CD4-positive, alpha-beta memory T cell (primary cell): ENCODE measurements around the gene SUGCT. TPM values are rescaled to one million over a fixed set of nuclear protein-coding genes. Genes with fewer than 3 reads are reported as not detected.

Experiments
- CTCF ChIA-PET: fragments of 350-600 bp; sonication (Branson Sonifier 250); formaldehyde crosslinking; loops from one replicate; lab custom pipeline; 2021; ENCODE audit warnings: inconsistent platforms; ENCODE audit not compliant: partially characterized antibody; lab: Charles Lee
- POLR2A ChIA-PET: fragments of 350-600 bp; sonication (Branson Sonifier 250); formaldehyde crosslinking; loops from one replicate; lab custom pipeline; 2021; ENCODE audit not compliant: partially characterized antibody; lab: Charles Lee
- DNase-seq, 5 donors: peaks; one replicate each; pipeline versions ENCODE4 v3.0.0 to v3.0.0-alpha.2; 2020 to 2022; ENCODE audit warnings: mixed read lengths in 1 of 5
- H3K27ac ChIP-seq: one replicate; pipeline ENCODE4 v1.7.0; 2013; ENCODE audit warnings: low read depth, low read length
- H3K27me3 ChIP-seq: 2 replicates; pipeline ENCODE4 v1.7.0; 2013; ENCODE audit warnings: mild to moderate bottlenecking, low read length, moderate library complexity; ENCODE audit not compliant: insufficient read depth
- H3K36me3 ChIP-seq: 2 replicates; pipeline ENCODE4 v1.7.0; 2013; ENCODE audit warnings: mild to moderate bottlenecking, low read length, moderate library complexity; ENCODE audit not compliant: insufficient read depth
- H3K4me1 ChIP-seq: 2 replicates; pipeline ENCODE4 v1.7.0; 2013; ENCODE audit warnings: mild to moderate bottlenecking, low read length, moderate library complexity; ENCODE audit not compliant: insufficient read depth
- H3K4me3 ChIP-seq, 2 donors: one replicate each; pipeline ENCODE4 v1.7.0; 2013; ENCODE audit warnings: low read length in 2 of 2, mild to moderate bottlenecking in 1 of 2
- H3K9me3 ChIP-seq, 2 donors: one replicate each; pipeline ENCODE4 v1.7.0; 2013; ENCODE audit warnings: low read length in 2 of 2, control low read depth in 1 of 2; ENCODE audit not compliant: control insufficient read depth in 1 of 2
- H3K27ac Mint-ChIP-seq, 7 donors: one replicate each; pipeline ENCODE4 v1.8.0; 2020 to 2021; ENCODE audit warnings: mixed read lengths in 7 of 7, mild to moderate bottlenecking in 6 of 7, inconsistent platforms in 3 of 7, moderate library complexity in 3 of 7
- H3K27me3 Mint-ChIP-seq, 2 donors: one replicate each; pipeline ENCODE4 v1.8.0; 2020 to 2021; ENCODE audit warnings: mixed read lengths in 2 of 2
- H3K36me3 Mint-ChIP-seq, 2 donors: one replicate each; pipeline ENCODE4 v1.8.0; 2020 to 2021; ENCODE audit warnings: mixed read lengths in 2 of 2, inconsistent platforms in 1 of 2, mild to moderate bottlenecking in 1 of 2
- H3K4me1 Mint-ChIP-seq, 4 donors: one replicate each; pipeline ENCODE4 v1.8.0; 2020 to 2021; ENCODE audit warnings: mixed read lengths in 4 of 4, mild to moderate bottlenecking in 1 of 4
- H3K4me3 Mint-ChIP-seq, 8 donors: one replicate each; pipeline ENCODE4 v1.8.0; 2020 to 2021; ENCODE audit warnings: mixed read lengths in 8 of 8, mild to moderate bottlenecking in 7 of 8, moderate library complexity in 6 of 8, inconsistent platforms in 3 of 8
- H3K9me3 Mint-ChIP-seq, 8 donors: one replicate each; pipeline ENCODE4 v1.8.0; 2020 to 2021; ENCODE audit warnings: mixed read lengths in 8 of 8, mild to moderate bottlenecking in 5 of 8, inconsistent platforms in 3 of 8, moderate library complexity in 1 of 8
- intact Hi-C: fragments of 100-400 bp; cut with micrococcal nuclease; formaldehyde crosslinking; loops from one replicate; pipeline ENCODE4 v1.15.1; 2023
- polyA plus RNA-seq, 2 donors: library from polyadenylated mRNA; unstranded; fragments of 300-500 nt; fragmentation: Illumina TruSeq; gene quantifications; one replicate each; pipeline ENCODE4 v1.2.3, GENCODE V29; 2021
- total RNA-seq, 2 experiments: library from RNA; stranded (reverse); gene quantifications; one replicate each; pipeline ENCODE4 v1.2.3, GENCODE V29; 2021

SUGCT gene
- total and polyA plus RNA-seq, 4 experiments from 2014 or later: 0.41 to 4.4 (median 1.2) TPM

DNA sequence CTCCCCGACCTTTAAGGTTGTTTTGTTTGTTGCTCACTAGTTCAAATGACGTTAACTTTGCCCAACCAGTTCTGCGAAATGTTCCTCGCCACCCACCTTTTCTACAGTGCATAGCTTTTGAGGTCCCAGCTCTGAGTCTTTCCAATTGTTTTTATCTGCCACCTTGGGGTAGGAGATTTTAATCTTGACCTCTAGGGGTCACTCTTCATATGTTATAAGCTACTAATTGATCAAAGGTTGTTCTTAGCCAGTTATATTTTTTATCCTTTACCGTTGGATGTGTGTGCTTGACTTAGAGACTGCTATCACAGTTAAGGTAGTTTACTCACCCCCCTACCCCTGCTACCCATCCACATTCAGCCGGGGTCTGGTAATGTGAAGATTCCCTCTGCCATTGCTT is 372.4 kb downstream of the SUGCT start:
- POLR2A ChIA-PET: no interaction called here

DNA sequence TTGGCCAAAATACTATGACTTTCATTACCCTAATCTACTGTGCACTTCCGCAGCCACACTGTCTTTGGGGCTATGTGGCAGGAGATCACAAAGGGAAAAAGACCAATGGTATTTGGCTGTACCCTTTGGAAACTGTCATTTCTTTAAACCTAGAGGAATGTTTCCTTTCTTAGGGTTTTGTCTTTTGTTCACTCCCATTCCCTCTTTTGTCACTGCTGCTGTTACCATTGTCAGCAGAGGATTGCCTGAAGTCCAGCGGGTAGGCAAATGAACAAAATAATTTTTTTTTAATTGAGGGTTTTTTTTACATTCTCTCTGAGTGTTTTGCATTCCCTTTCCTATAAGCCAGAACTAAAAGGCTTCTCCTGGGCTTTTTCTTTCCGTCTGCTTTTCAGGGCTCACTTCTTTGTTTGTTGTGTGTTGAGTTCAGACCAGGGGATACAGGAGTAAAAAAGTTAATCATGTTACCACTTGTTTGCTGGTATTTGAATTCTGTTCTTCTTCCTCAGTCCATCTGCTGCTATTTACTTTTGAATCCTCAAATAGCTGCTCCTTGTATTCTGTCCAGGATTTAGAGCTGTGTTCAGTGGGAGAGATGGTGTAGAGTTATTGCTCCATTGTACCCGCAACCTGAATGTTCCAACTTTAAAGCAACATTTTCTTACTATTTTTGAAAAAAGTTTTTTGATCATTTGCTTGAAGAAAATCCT is 374.6 kb downstream of the SUGCT start:
- no peaks in the 10 kb centered on the region for H3K36me3 ChIP-seq
- H3K9me3 ChIP-seq: no peaks in the 10 kb centered on the region
- peaks cover 0 to 37% (median 17%) of the 10 kb centered on the region in 8 donors for H3K9me3 Mint-ChIP-seq
- H3K27me3 Mint-ChIP-seq: no peaks in the 10 kb centered on the region
- H3K4me3 Mint-ChIP-seq: no peak overlapping the region
- H3K27me3 ChIP-seq: no peaks in the 10 kb centered on the region
- H3K36me3 Mint-ChIP-seq: peaks cover 0 to 2% of the 10 kb centered on the region in 2 donors
- H3K27ac Mint-ChIP-seq: no peak overlapping the region
- CTCF ChIA-PET: no interaction called here
- intact Hi-C loops: no loop called here
- no peak for DNase-seq
- POLR2A ChIA-PET: no interaction called here
- no peaks in the 10 kb centered on the region for H3K4me1 Mint-ChIP-seq
- no peaks in the 10 kb centered on the region for H3K4me1 ChIP-seq
- H3K27ac ChIP-seq: no peak overlapping the region
- no peak overlapping the region for H3K4me3 ChIP-seq

More for the DNA sequence above, 372.4 kb downstream of the SUGCT start:
- Histone ChIP-seq H3K4me1 (no peaks in the 10 kb centered on the region), H3K27ac (no peak overlapping the region), H3K4me3 (no peak overlapping the region), H3K27me3 (no peaks in the 10 kb centered on the region), H3K9me3 (no peaks in the 10 kb centered on the region), H3K36me3 (no peaks in the 10 kb centered on the region)
- CTCF ChIA-PET: no interaction called here
- no peak for DNase-seq
- no peaks in the 10 kb centered on the region for H3K4me1 Mint-ChIP-seq
- no peaks in the 10 kb centered on the region for H3K27me3 Mint-ChIP-seq
- peaks cover 0 to 2% of the 10 kb centered on the region in 2 donors for H3K36me3 Mint-ChIP-seq
- no peak overlapping the region for H3K27ac Mint-ChIP-seq
- no peak overlapping the region for H3K4me3 Mint-ChIP-seq
- peaks cover 0 to 31% (median 14%) of the 10 kb centered on the region in 8 donors for H3K9me3 Mint-ChIP-seq
- intact Hi-C loops: no loop called here

DNA sequence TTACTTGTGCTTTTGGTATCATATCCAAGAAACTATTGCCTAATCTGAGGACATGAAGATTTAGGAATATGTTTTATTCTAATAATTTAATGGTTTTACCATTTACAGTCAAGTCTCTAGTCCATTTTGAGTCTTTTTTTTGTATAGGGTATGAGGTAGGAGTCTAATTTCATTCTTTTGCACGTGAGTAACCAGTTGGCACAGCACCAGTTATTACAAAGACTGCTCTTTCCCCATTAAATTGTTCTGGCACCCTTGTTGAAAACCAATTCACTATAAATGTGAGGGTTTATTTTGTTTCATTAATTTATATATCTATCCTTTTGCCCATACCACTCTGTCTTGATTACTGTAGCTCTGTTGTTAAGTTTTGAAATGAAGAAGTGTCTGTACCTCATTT is 381.6 kb downstream of the SUGCT start:
- H3K27me3 ChIP-seq: no peaks in the 10 kb centered on the region
- no peak overlapping the region for H3K27ac Mint-ChIP-seq
- DNase-seq: no peak
- no peaks in the 10 kb centered on the region for H3K9me3 ChIP-seq
- intact Hi-C loops: no loop called here
- H3K4me1 Mint-ChIP-seq: no peaks in the 10 kb centered on the region
- no peaks in the 10 kb centered on the region for H3K36me3 Mint-ChIP-seq
- no peak overlapping the region for H3K4me3 Mint-ChIP-seq
- H3K27me3 Mint-ChIP-seq: no peaks in the 10 kb centered on the region
- H3K36me3 ChIP-seq: no peaks in the 10 kb centered on the region
- H3K4me1 ChIP-seq: no peaks in the 10 kb centered on the region
- H3K4me3 ChIP-seq: no peak overlapping the region
- H3K9me3 Mint-ChIP-seq: peaks cover 0 to 22% (median 6%) of the 10 kb centered on the region in 8 donors
- ChIA-PET POLR2A (no interaction called here), CTCF (no interaction called here)
- H3K27ac ChIP-seq: no peak overlapping the region

DNA sequence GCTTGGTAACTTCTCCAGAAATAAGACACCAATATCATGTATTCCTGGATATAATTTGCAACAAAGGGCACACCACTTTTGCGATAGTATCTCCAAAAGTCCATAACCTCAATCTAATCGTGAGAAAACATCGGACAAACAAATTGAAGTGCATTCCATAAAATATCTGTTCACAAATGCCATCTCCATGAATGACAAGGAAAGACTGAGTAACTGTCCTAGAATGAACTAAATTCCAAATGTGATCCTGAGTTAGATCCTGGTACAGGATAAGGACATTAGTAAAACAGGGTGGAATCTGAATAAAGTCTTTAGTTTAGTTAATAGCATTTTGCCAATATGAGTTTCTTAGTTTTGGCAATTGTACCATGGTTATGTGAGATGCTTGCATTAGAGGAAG is 384.2 kb downstream of the SUGCT start:
- Histone ChIP-seq H3K9me3 (no peaks in the 10 kb centered on the region), H3K4me1 (no peaks in the 10 kb centered on the region), H3K27me3 (no peaks in the 10 kb centered on the region), H3K36me3 (no peaks in the 10 kb centered on the region), H3K27ac (no peak overlapping the region), H3K4me3 (no peak overlapping the region)
- no peaks in the 10 kb centered on the region for H3K27me3 Mint-ChIP-seq
- ChIA-PET CTCF (no interaction called here), POLR2A (no interaction called here)
- H3K9me3 Mint-ChIP-seq: peaks cover 0 to 16% (median 4%) of the 10 kb centered on the region in 8 donors
- no peak overlapping the region for H3K27ac Mint-ChIP-seq
- H3K36me3 Mint-ChIP-seq: no peaks in the 10 kb centered on the region
- H3K4me1 Mint-ChIP-seq: no peaks in the 10 kb centered on the region
- no peak for DNase-seq
- intact Hi-C loops: no loop called here
- H3K4me3 Mint-ChIP-seq: no peak overlapping the region

DNA sequence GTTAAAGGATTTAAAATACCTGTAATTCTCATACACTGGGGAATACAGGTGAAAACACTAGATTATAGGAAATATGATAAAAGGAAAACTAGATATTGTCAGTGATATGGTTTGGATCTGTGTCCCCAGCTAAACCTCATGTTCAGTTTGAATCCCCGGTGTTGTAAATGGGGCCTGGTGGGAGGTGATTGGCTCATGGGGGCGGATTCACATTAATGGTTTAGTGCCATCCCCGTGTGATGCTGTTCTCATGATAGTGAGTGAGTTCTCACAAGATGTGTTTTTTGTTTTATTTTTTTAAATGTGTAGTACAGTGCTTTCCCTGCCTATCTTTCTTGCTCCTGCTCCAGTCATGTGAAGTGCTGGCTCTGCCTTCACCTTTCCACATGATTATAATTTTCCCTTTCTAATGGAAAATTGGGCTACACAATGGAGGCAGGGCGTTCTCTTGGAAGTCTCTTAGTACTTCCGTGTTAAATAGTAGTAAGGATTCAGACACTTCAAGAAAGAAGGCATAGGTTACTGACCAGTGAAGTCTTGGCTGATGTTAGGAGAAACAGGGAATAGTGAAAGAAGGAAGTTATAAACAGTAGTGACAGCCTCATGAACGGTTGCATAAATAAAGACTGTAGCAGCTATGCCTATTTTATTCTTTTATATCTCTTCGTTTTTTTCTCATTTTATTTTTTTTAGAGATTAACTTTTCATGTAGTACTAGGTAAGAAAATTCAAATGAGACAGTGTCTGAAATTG is 386.4 kb downstream of the SUGCT start:
- no peak for DNase-seq
- Mint-ChIP-seq H3K9me3 (peaks cover 0 to 14% (median 4%) of the 10 kb centered on the region in 8 donors), H3K36me3 (no peaks in the 10 kb centered on the region), H3K4me3 (no peak overlapping the region), H3K4me1 (no peaks in the 10 kb centered on the region), H3K27me3 (no peaks in the 10 kb centered on the region), H3K27ac (no peak overlapping the region)
- Histone ChIP-seq H3K27ac (no peak overlapping the region), H3K4me1 (no peaks in the 10 kb centered on the region), H3K36me3 (no peaks in the 10 kb centered on the region), H3K4me3 (no peak overlapping the region), H3K27me3 (no peaks in the 10 kb centered on the region), H3K9me3 (no peaks in the 10 kb centered on the region)
- intact Hi-C loops: no loop called here
- ChIA-PET POLR2A (no interaction called here), CTCF (no interaction called here)

DNA sequence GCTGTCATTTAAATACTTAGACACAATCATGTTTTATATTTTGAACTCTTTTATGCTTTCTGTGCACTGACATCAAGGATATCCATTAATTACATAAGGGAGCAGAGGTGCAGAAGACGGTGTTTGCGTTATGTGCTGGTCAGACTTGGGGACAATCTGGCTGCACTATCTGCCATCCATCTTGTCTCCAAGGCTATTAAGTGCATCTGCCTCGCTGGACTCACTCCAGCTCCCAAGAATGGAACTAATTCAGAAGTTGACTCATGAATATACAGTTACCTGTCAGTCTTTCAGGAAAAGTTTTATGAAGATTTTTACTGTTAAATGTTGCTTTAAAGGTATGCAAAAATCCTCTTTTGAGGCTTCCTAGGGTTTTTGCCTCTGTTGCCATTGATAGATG is 391.0 kb downstream of the SUGCT start:
- Mint-ChIP-seq H3K27ac (no peak overlapping the region), H3K4me3 (no peak overlapping the region), H3K4me1 (no peaks in the 10 kb centered on the region), H3K9me3 (peaks cover 0 to 9% (median 3%) of the 10 kb centered on the region in 8 donors), H3K36me3 (no peaks in the 10 kb centered on the region), H3K27me3 (no peaks in the 10 kb centered on the region)
- Histone ChIP-seq H3K9me3 (no peaks in the 10 kb centered on the region), H3K27me3 (no peaks in the 10 kb centered on the region), H3K4me1 (no peaks in the 10 kb centered on the region), H3K36me3 (no peaks in the 10 kb centered on the region), H3K27ac (no peak overlapping the region), H3K4me3 (no peak overlapping the region)
- intact Hi-C loops: no loop called here
- ChIA-PET CTCF (no interaction called here), POLR2A (no interaction called here)
- no peak for DNase-seq

DNA sequence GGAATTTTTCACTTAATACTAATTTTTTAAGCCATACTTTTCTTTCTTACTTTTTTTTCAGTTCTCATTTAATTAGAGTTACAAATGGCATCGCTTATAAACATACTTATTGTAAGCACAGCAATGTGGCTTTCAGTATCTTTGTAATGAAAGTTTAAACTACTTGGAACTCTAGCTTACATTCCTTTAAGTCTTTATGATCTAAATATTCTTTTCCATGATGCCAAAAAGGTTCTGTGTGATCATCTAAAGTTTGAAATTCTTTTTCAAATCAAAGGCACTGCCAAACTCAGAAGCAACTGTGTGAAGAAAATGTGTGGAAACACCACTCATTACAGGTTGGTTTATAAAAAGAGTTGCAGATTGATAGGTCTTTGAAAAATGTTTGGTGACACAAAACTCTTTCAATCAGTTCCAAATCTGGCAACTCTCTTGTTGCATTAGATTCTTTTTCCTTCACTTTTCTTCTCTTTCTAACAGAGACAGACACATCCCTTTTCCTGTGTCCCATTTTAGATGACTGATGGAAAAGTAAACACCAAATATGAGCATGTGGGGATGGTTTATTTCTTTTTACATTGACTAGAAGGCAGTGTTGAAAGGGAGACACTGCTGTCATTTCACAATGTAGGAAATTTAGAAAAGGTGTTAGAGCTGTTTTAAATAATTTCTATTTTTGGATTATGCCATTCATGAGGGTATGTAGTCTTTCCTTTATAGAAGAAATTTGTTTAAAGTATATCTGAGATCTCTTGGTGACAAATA is 392.3 kb downstream of the SUGCT start:
- no peaks in the 10 kb centered on the region for H3K36me3 Mint-ChIP-seq
- H3K27me3 Mint-ChIP-seq: no peaks in the 10 kb centered on the region
- peaks cover 0 to 11% (median 4%) of the 10 kb centered on the region in 8 donors for H3K9me3 Mint-ChIP-seq
- no peak for DNase-seq
- H3K4me1 ChIP-seq: no peaks in the 10 kb centered on the region
- no peak overlapping the region for H3K27ac Mint-ChIP-seq
- POLR2A ChIA-PET: no interaction called here
- H3K27ac ChIP-seq: no peak overlapping the region
- CTCF ChIA-PET: no interaction called here
- H3K4me3 ChIP-seq: no peak overlapping the region
- H3K36me3 ChIP-seq: no peaks in the 10 kb centered on the region
- H3K9me3 ChIP-seq: no peaks in the 10 kb centered on the region
- H3K27me3 ChIP-seq: no peaks in the 10 kb centered on the region
- no peak overlapping the region for H3K4me3 Mint-ChIP-seq
- intact Hi-C loops: no loop called here
- no peaks in the 10 kb centered on the region for H3K4me1 Mint-ChIP-seq
